Esophagus squamous epithelium (tissue), 5 donors: ENCODE results near the gene SIRT5. TPM values are rescaled to one million over a fixed set of nuclear protein-coding genes. Genes with fewer than 3 reads are reported as not detected.

Experiments
- DNase-seq: peaks from one replicate; lab custom pipeline; 2025; lab: John Stamatoyannopoulos, UW
- H3K27ac ChIP-seq, 4 donors: fragments of 200-600 bp; sonication (generic); one replicate each; pipeline ENCODE4 v1.5.1; 2016 to 2019; ENCODE audit warnings: mild to moderate bottlenecking in 1 of 4
- H3K27me3 ChIP-seq, 4 donors: fragments of 200-600 bp; sonication (generic); 1 replicate in 3 of 4; 2 replicates in 1 of 4; pipeline versions ENCODE4 v1.5.1 to v1.6.0; 2017 to 2021; ENCODE audit warnings: antibody characterized with exemption in 1 of 4
- H3K36me3 ChIP-seq, 3 donors: fragments of 200-600 bp; sonication (generic); one replicate each; pipeline ENCODE4 v1.5.1; 2016 to 2019
- H3K4me1 ChIP-seq, 3 donors: fragments of 200-600 bp; sonication (generic); one replicate each; pipeline ENCODE4 v1.5.1; 2017 to 2019
- H3K4me3 ChIP-seq, 4 donors: fragments of 200-600 bp; sonication (generic); 1 replicate in 3 of 4; 2 replicates in 1 of 4; pipeline ENCODE4 v1.5.1; 2016 to 2019; ENCODE audit warnings: mild to moderate bottlenecking in 2 of 4, moderate library complexity in 1 of 4
- H3K9me3 ChIP-seq, 3 donors: fragments of 200-600 bp; sonication (generic); one replicate each; pipeline ENCODE4 v1.5.1; 2016 to 2019
- CTCF ChIP-seq, 6 experiments: fragments of 450-650 bp in 4 of 6; fragments of 200-600 bp in 2 of 6; sonication (generic) in 2 of 6; IDR thresholded peaks; one replicate each; pipeline ENCODE4 v1.5.1; 2016 to 2019; ENCODE audit warnings: antibody characterized with exemption in 6 of 6, mild to moderate bottlenecking in 4 of 6, moderate library complexity in 4 of 6
- POLR2A ChIP-seq, 4 donors: fragments of 450-650 bp; IDR thresholded peaks; one replicate each; pipeline ENCODE4 v1.6.1; 2017; ENCODE audit warnings: antibody characterized with exemption in 4 of 4, mild to moderate bottlenecking in 4 of 4, moderate library complexity in 3 of 4
- WGBS, 2 donors: methylation state at CpG; one replicate each; pipeline ENCODE4 v1.1.5; 2018; 5-methylcytosine and 5-hydroxymethylcytosine counted together
- intact Hi-C: fragments of 100-400 bp; cut with DNase I; formaldehyde crosslinking; loops from one replicate; pipeline ENCODE4 v1.15.0; 2022
- total RNA-seq, 4 donors: library from RNA; depleted of rRNA; stranded (reverse); fragments of >200 nt; gene quantifications; one replicate each; pipeline ENCODE4 v1.1.0, GENCODE V29; 2016
- donor health status: DM: yes; HTN: yes; CAD: no.

The SIRT5 gene
- total RNA-seq, 4 donors from 2014 or later, result 4.1 to 10.7 (median 5.6) TPM

- intact Hi-C loops, result loop anchor here (10.0 kb wide), 1 partner anchor 115 kb away; no protein-coding TSS in a partner anchor
- H3K36me3 ChIP-seq, result peaks cover 0 to 39% (median 0%) of the 10 kb centered on the region in 3 donors
- no peak overlapping the region for H3K27ac ChIP-seq
- no peak for DNase-seq
- WGBS, 2 donors, result 52 to 85% methylated on average over 1 of the region's 1 CpG
- no peaks in the 10 kb centered on the region for H3K27me3 ChIP-seq
- no peaks in the 10 kb centered on the region for H3K9me3 ChIP-seq
- no peak overlapping the region for H3K4me3 ChIP-seq
- H3K4me1 ChIP-seq, result peaks cover 0 to 10% (median 5%) of the 10 kb centered on the region in 3 donors
- TF ChIP-seq POLR2A (IDR thresholded peaks at IDR 0.05), result no peak
- no peak for TF ChIP-seq CTCF (IDR thresholded peaks at IDR 0.05)
Observed at GRCh38 chr6:13579911-13580310, 5.5 kb downstream of the SIRT5 start.

GRCh38 chr6:13581700-13582229 lies 7.4 kb downstream of the SIRT5 start:
- DNase-seq, result no peak
- Histone ChIP-seq H3K9me3 (no peaks in the 10 kb centered on the region), H3K27ac (no peak overlapping the region)

GRCh38 chr6:13586603-13587542 lies 12.5 kb downstream of the SIRT5 start:
- Histone ChIP-seq H3K4me1 (no peaks in the 10 kb centered on the region), H3K9me3 (no peaks in the 10 kb centered on the region), H3K4me3 (no peak overlapping the region), H3K27me3 (no peaks in the 10 kb centered on the region), H3K36me3 (peaks cover 0 to 71% (median 7%) of the 10 kb centered on the region in 3 donors), H3K27ac (no peak overlapping the region)
- 98 to 100% methylated on average over 4 to 5 of the region's 7 CpGs for WGBS, 2 donors
- intact Hi-C loops, result no loop called here
- DNase-seq, result no peak
- TF ChIP-seq CTCF (IDR thresholded peaks at IDR 0.05) (no peak), POLR2A (IDR thresholded peaks at IDR 0.05) (no peak)

More at GRCh38 chr6:13581700-13582229, 7.4 kb downstream of the SIRT5 start:
- 90 to 91% methylated on average over 7 to 9 of the region's 9 CpGs for WGBS, 2 donors
- Histone ChIP-seq H3K27me3 (no peaks in the 10 kb centered on the region), H3K36me3 (peaks cover 0 to 51% (median 3%) of the 10 kb centered on the region in 3 donors), H3K4me1 (no peaks in the 10 kb centered on the region), H3K4me3 (no peak overlapping the region)
- TF ChIP-seq POLR2A (IDR thresholded peaks at IDR 0.05) (no peak), CTCF (IDR thresholded peaks at IDR 0.05) (no peak)
- intact Hi-C loops, result no loop called here

- H3K27me3 ChIP-seq, result no peaks in the 10 kb centered on the region
- intact Hi-C loops, result no loop called here
- H3K36me3 ChIP-seq, result peaks cover 3 to 85% (median 7%) of the 10 kb centered on the region in 3 donors
- H3K4me3 ChIP-seq, result no peak overlapping the region
- TF ChIP-seq CTCF (IDR thresholded peaks at IDR 0.05), result no peak
- TF ChIP-seq POLR2A (IDR thresholded peaks at IDR 0.05), result no peak
- no peak overlapping the region for H3K27ac ChIP-seq
- no peak for DNase-seq
- 96 to 97% methylated on average over 9 of the region's 9 CpGs for WGBS, 2 donors
- H3K4me1 ChIP-seq, result no peaks in the 10 kb centered on the region
- no peaks in the 10 kb centered on the region for H3K9me3 ChIP-seq
Observed at GRCh38 chr6:13589801-13590200, 15.4 kb downstream of the SIRT5 start.
